Endothelial cell of umbilical vein (primary cell): ENCODE results near the gene LYRM7. TPM values are rescaled to one million over a fixed set of nuclear protein-coding genes. Genes with fewer than 3 reads are reported as not detected.

Experiments used
- BruUV-seq: library from RNA; stranded (reverse); fragments of 400-500 nt; replicated peaks from 2 replicates; lab custom pipeline; 2021; lab: Mats Ljungman, UMichigan
- CTCF ChIA-PET: fragments of 300-600, 350-600 bp; sonication (Branson Sonifier 250); formaldehyde crosslinking; loops from one replicate; lab custom pipeline; 2021; ENCODE audit warnings: antibody characterized with exemption, inconsistent platforms; lab: Charles Lee
- POLR2A ChIA-PET: fragments of 300-600, 350-600 bp; sonication (Branson Sonifier 250); formaldehyde crosslinking; loops from one replicate; lab custom pipeline; 2021; ENCODE audit warnings: antibody characterized with exemption, inconsistent platforms; lab: Charles Lee
- DNase-seq: peaks from one replicate; pipeline ENCODE4 v3.0.0-alpha.2; 2011; ENCODE audit warnings: low read depth, low spot score
- FAIRE-seq: peaks from 2 replicates; lab custom pipeline; 2011; peaks lifted over from hg19 to GRCh38; lab: Jason Lieb, UNC
- H2AFZ ChIP-seq: 2 replicates; pipeline ENCODE4 v1.6.0; 2012; ENCODE audit warnings: low read depth, low read length, control low read depth, inconsistent platforms
- H3K27ac ChIP-seq: 2 replicates; pipeline ENCODE4 v1.5.1; 2011; ENCODE audit warnings: low read depth, mild to moderate bottlenecking, control low read depth, low read length, moderate library complexity; ENCODE audit not compliant: insufficient read depth
- H3K27me3 ChIP-seq, 2 experiments: 2 replicates each; pipeline versions ENCODE4 v1.6.0 to v1.6.1; 2011; ENCODE audit warnings: low read length in 2 of 2, mixed read lengths in 1 of 2; ENCODE audit not compliant: control insufficient read depth in 2 of 2, insufficient read depth in 2 of 2
- H3K36me3 ChIP-seq, 2 experiments: 2 replicates in 1 of 2; 3 replicates in 1 of 2; pipeline ENCODE4 v1.5.1; 2011; ENCODE audit warnings: low read length in 2 of 2, mild to moderate bottlenecking in 1 of 2, moderate library complexity in 1 of 2; ENCODE audit not compliant: control insufficient read depth in 2 of 2, insufficient read depth in 2 of 2; ENCODE audit errors: extremely low read depth in 1 of 2
- H3K4me1 ChIP-seq: 3 replicates; pipeline ENCODE4 v1.5.1; 2011; ENCODE audit warnings: mild to moderate bottlenecking, low read length; ENCODE audit not compliant: control insufficient read depth, insufficient read depth; ENCODE audit errors: extremely low read depth
- H3K4me2 ChIP-seq: 2 replicates; pipeline ENCODE4 v1.6.1; 2011; ENCODE audit warnings: low read length, control low read depth, mixed read lengths; ENCODE audit not compliant: insufficient read depth
- H3K4me3 ChIP-seq, 3 experiments: fragments of 200-600 bp in 1 of 3; sonication (generic), shearing (Covaris generic) in 1 of 3; replicated peaks in 1 of 3; 2 replicates each; pipeline ENCODE4 v1.5.1; 2011 to 2016; ENCODE audit warnings: control low read depth in 3 of 3, low read length in 3 of 3, mild to moderate bottlenecking in 2 of 3, inconsistent platforms in 1 of 3, low read depth in 1 of 3, moderate library complexity in 1 of 3; ENCODE audit not compliant: insufficient read depth in 1 of 3
- H3K79me2 ChIP-seq: 2 replicates; pipeline ENCODE4 v1.6.0; 2012; ENCODE audit warnings: low read length, inconsistent platforms; ENCODE audit not compliant: control insufficient read depth, insufficient read depth
- H3K9ac ChIP-seq: replicated peaks from 2 replicates; pipeline ENCODE3; 2011; ENCODE audit warnings: low read length, control low read depth; ENCODE audit not compliant: insufficient read depth; ENCODE audit errors: extremely low read depth
- H3K9me1 ChIP-seq: replicated peaks from 3 replicates; pipeline ENCODE4 v1.6.0; 2011; ENCODE audit warnings: mild to moderate bottlenecking, low read length; ENCODE audit not compliant: control insufficient read depth, insufficient read depth; ENCODE audit errors: extremely low read depth
- H3K9me3 ChIP-seq: replicated peaks from 2 replicates; pipeline ENCODE4 v1.5.1; 2012; ENCODE audit warnings: low read length, inconsistent platforms; ENCODE audit not compliant: control insufficient read depth, insufficient read depth
- H4K20me1 ChIP-seq: replicated peaks from 2 replicates; pipeline ENCODE3; 2011; ENCODE audit warnings: mild to moderate bottlenecking, low read length; ENCODE audit not compliant: control insufficient read depth, insufficient read depth; ENCODE audit errors: extremely low read depth
- EZH2 ChIP-seq: IDR thresholded peaks from 2 replicates; pipeline ENCODE4 v1.6.1; 2012; ENCODE audit warnings: borderline replicate concordance, low read depth, mild to moderate bottlenecking, moderate library complexity, low read length, inconsistent platforms; ENCODE audit not compliant: severe bottlenecking
- FOS ChIP-seq: IDR thresholded peaks from 2 replicates; pipeline ENCODE4 v1.6.1; 2011; ENCODE audit warnings: mild to moderate bottlenecking, low read length, moderate library complexity, borderline replicate concordance; ENCODE audit not compliant: insufficient read depth
- GATA2 ChIP-seq: IDR thresholded peaks from 2 replicates; pipeline ENCODE4 v1.7.0; 2011; ENCODE audit warnings: low read depth, mild to moderate bottlenecking, moderate library complexity, mixed read lengths, low read length; ENCODE audit not compliant: insufficient read length, insufficient read depth
- JUN ChIP-seq: IDR thresholded peaks from 2 replicates; pipeline ENCODE4 v1.6.1; 2011; ENCODE audit warnings: borderline replicate concordance, low read depth; ENCODE audit not compliant: insufficient read length, insufficient read depth
- MYC ChIP-seq: IDR thresholded peaks from one replicate; pipeline ENCODE4 v1.6.1; 2011; ENCODE audit warnings: mild to moderate bottlenecking, low read depth, low read length
- POLR2A ChIP-seq: IDR thresholded peaks from 2 replicates; pipeline ENCODE4 v1.6.1; 2012; ENCODE audit warnings: low read depth, mild to moderate bottlenecking, control low read depth, low read length
- POLR2AphosphoS5 ChIP-seq: IDR thresholded peaks from 2 replicates; pipeline ENCODE4 v1.6.1; 2012; ENCODE audit warnings: low read depth, mild to moderate bottlenecking, control low read depth, low read length, moderate library complexity; ENCODE audit not compliant: insufficient read depth
- dilution Hi-C: fragments of 300-500 bp; cut with MboI; formaldehyde crosslinking; loops from one replicate; pipeline ENCODE4 v1.15.0; 2019; ENCODE audit warnings: low sequenced_read_pairs; ENCODE audit not compliant: extremely low pct_ligation_motif_present
- intact Hi-C: fragments of 100-400 bp; cut with micrococcal nuclease; formaldehyde crosslinking; loops from one replicate; pipeline ENCODE4 v1.10.0; 2022
- polyA plus RNA-seq, 4 experiments: library from polyadenylated mRNA; depleted of rRNA in 3 of 4; stranded (reverse) in 3 of 4; unstranded in 1 of 4; fragments of >200 nt; gene quantifications; 2 replicates each; pipeline versions ENCODE4 v1.2.1 to v1.2.3, GENCODE V29; 2011 to 2012; ENCODE audit warnings: missing spikeins in 1 of 4
- total RNA-seq: library from RNA; stranded (reverse); gene quantifications from 2 replicates; pipeline ENCODE4 v1.2.3, GENCODE V29; 2021
- TF ChIP-seq, protein P1 (sequence below): IDR thresholded peaks from 2 replicates; pipeline ENCODE4 v1.6.1; 2011; ENCODE audit not compliant: insufficient read depth, insufficient read length
- TF ChIP-seq, protein P2 (sequence below), 2 donors: IDR thresholded peaks; 1 replicate in 1 of 2; 2 replicates in 1 of 2; pipeline ENCODE4 v1.5.1; 2011; ENCODE audit warnings: low read length in 2 of 2, mild to moderate bottlenecking in 2 of 2, moderate library complexity in 2 of 2, control low read depth in 1 of 2, inconsistent platforms in 1 of 2, low read depth in 1 of 2; ENCODE audit not compliant: insufficient read depth in 1 of 2; ENCODE audit errors: extremely low read depth in 1 of 2

LYRM7 gene
- total and polyA plus RNA-seq, 2 donors (not counting 3 experiments of a cell fraction or from before 2014, with no cell fraction given): 0.88 to 7.5 TPM

DNA sequence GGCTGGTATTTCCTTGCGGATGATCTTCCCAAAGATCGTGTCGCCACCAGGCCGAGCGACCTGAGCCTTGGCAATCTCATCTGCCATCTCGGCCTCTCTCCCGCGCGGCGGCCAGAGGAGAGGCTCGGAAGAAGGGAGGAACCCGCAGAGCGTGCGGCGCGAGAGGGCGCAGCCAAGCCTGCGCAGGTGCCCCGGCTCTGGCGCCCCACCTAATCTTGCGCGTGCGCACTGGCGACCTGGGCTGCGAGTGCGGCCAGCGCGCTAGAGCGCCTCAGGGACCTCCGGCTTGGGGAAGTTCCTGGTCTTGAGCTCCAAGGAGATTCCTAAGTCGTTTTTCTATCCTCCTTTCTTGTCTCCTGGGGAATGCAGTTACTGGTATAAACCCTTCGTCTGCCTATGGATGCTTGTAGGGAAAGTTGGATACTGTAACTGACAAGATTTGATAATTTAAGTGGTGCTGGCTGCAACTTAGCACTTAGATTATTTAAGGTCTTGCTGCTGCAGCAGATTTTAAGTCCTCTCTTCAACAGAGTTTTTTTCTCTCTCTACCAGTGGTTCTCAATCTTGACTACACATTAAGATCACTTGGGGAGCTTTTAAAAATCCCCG is 5.5 kb upstream of the LYRM7 start, which contains the start of gene HINT1:
Gene HINT1, minus strand, starts transcription at position 138 of the 609 bp plus-strand sequence. Its CDS starts 51 bp downstream, at position 87.
- H3K36me3 ChIP-seq: peaks cover 4 to 13% of the 10 kb centered on the region in 2 experiments
- H3K4me1 ChIP-seq: peaks cover 11% of the 10 kb centered on the region
- peak within 1 kb of the TSS; percentile 35 for H2AFZ ChIP-seq
- H4K20me1 ChIP-seq: no peaks in the 10 kb centered on the region
- H3K9me3 ChIP-seq: no peaks in the 10 kb centered on the region
- DNase-seq: peak; percentile 91
- dilution Hi-C loops (no loop called here), intact Hi-C loops (loop anchor here (1.0 kb wide), 1 partner anchor 214 kb away; no protein-coding TSS in a partner anchor)
- peaks cover 42% of the 10 kb centered on the region for H3K79me2 ChIP-seq
- peak within 1 kb of the TSS; percentile 98 for H3K4me2 ChIP-seq
- no peaks in the 10 kb centered on the region for H3K27me3 ChIP-seq
- no TSS peak for BruUV-seq
- TF ChIP-seq GATA2 (peak; percentile 6), POLR2A (peak; percentile 75), POLR2AphosphoS5 (peak; percentile 69), FOS (no peak), EZH2 (no peak), JUN (no peak), MYC (peak; percentile 6)
- TF ChIP-seq, protein P1, sequence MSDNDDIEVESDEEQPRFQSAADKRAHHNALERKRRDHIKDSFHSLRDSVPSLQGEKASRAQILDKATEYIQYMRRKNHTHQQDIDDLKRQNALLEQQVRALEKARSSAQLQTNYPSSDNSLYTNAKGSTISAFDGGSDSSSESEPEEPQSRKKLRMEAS: no peak
- TF ChIP-seq, protein P2, sequence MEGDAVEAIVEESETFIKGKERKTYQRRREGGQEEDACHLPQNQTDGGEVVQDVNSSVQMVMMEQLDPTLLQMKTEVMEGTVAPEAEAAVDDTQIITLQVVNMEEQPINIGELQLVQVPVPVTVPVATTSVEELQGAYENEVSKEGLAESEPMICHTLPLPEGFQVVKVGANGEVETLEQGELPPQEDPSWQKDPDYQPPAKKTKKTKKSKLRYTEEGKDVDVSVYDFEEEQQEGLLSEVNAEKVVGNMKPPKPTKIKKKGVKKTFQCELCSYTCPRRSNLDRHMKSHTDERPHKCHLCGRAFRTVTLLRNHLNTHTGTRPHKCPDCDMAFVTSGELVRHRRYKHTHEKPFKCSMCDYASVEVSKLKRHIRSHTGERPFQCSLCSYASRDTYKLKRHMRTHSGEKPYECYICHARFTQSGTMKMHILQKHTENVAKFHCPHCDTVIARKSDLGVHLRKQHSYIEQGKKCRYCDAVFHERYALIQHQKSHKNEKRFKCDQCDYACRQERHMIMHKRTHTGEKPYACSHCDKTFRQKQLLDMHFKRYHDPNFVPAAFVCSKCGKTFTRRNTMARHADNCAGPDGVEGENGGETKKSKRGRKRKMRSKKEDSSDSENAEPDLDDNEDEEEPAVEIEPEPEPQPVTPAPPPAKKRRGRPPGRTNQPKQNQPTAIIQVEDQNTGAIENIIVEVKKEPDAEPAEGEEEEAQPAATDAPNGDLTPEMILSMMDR (IDR thresholded peaks at IDR 0.05; ENCODE audit: extremely low read depth in 1 of 2, insufficient read depth in 1 of 2, low read depth in 1 of 2, low read length in 2 of 2): peak in 1 of 2 donors; percentile 22
- no peaks in the 10 kb centered on the region for H3K9me1 ChIP-seq
- POLR2A ChIA-PET: interaction anchor here (0.7 kb wide), 1 partner anchor 102 kb away, joined by 4 read pairs; no protein-coding TSS in a partner anchor
- CTCF ChIA-PET: interaction anchor here (0.7 to 1.3 kb wide), 6 partner anchors 23 to 258 kb away, joined by 3 to 6 read pairs (median 4); no protein-coding TSS in a partner anchor
- peak within 1 kb of the TSS; percentile 100 for H3K9ac ChIP-seq
- peak within 1 kb of the TSS; percentile 95 for H3K27ac ChIP-seq
- FAIRE-seq: peak; percentile 78
- peak within 1 kb of the TSS; percentile 79 to 100 (median 99) for H3K4me3 ChIP-seq
